ENCODE measurements around the gene GPC5. TPM values are rescaled to one million over a fixed set of nuclear protein-coding genes. Genes with fewer than 3 reads are reported as not detected.

Gene GPC5
- total and polyA plus RNA-seq, 2 of the 8 experiments (the other 6 are each of a cell fraction or from before 2014, with no cell fraction given) = 0.20 to 0.39 TPM

DNA sequence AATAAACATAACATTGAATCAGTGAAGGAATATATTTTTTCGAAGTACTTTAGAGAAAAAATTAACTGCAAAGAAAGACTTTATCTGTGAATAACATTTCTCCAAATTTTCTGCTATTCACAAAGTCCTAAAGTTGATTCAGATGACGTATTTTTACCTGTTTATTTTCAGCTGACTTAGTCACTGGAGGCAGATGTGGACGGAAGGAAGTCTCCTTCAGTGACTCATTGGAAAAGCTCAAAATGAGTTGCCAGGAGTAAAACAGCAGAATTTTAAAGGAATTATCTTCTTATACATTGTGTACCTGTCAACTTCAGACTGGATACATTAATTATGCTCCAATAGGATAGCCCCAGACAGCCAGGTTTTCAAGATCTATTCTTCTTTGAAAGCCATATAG lies 1148.8 kb downstream of the GPC5 start (continued):
- TF ChIP-seq SP4 (IDR thresholded peaks at IDR 0.05; ENCODE audit: low read length) (no peak), CTCF (IDR thresholded peaks at IDR 0.05; ENCODE audit: control extremely low read depth in 1 of 3, insufficient read depth in 1 of 3, low read depth in 1 of 3, low read length in 3 of 3) (no peak), BACH1 (IDR thresholded peaks at IDR 0.05; ENCODE audit: low read length) (no peak), CHD1 (IDR thresholded peaks at IDR 0.05; ENCODE audit: low read depth, low read length) (no peak)

Measured in H1 (cell line).